HUDEP-2 (cell line): ENCODE measurements around the gene SELENOV.

Source experiments
- DNase-seq, 76 experiments: peaks; one replicate each; lab custom pipeline; 2025; ENCODE audit not compliant: unreplicated experiment in 76 of 76; lab: John Stamatoyannopoulos, UW

Gene SELENOV

GRCh38 chr19:39492788-39493187, 22.2 kb upstream of the SELENOV start:
- DNase-seq: no peak

DNA sequence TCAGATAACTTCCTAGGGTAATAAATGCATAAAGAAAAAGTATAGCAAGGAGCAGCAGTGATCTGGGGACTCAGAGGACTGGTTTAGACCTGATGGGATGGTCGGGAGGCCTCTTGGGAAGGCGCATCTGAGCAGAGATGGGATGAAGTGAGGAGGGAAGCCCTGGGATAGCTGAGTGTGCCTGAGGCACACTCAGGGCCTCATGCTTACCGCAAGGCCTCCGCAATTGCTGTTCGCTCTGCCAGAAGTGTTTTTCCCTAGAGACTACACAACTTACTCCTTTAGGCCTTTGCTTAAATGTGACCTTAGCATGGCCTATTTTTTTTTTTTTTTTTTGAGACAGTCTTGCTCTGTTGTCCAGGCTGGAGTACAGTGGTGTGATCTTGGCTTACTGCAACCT, 20.3 kb upstream of the SELENOV start:
- DNase-seq: no peak

- no peak for DNase-seq
These were observed 18.9 kb upstream of the SELENOV start for GRCh38 chr19:39496063-39496462.

DNA sequence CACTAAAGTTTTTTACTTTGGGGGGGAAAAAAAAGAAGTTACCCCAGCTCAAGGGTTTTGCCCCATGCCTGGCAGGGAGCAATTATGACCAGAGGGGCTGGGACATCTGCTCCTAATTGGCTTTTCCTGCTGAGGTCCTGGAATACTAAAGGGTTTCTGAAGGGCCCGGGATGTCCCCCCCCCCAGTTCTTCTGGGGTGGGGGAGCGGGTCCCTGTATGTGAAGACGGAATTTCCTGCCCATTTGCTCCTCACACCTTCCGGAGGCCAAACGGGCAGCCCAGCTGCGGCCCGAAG, 17.3 kb upstream of the SELENOV start:
- DNase-seq: no peak

DNA sequence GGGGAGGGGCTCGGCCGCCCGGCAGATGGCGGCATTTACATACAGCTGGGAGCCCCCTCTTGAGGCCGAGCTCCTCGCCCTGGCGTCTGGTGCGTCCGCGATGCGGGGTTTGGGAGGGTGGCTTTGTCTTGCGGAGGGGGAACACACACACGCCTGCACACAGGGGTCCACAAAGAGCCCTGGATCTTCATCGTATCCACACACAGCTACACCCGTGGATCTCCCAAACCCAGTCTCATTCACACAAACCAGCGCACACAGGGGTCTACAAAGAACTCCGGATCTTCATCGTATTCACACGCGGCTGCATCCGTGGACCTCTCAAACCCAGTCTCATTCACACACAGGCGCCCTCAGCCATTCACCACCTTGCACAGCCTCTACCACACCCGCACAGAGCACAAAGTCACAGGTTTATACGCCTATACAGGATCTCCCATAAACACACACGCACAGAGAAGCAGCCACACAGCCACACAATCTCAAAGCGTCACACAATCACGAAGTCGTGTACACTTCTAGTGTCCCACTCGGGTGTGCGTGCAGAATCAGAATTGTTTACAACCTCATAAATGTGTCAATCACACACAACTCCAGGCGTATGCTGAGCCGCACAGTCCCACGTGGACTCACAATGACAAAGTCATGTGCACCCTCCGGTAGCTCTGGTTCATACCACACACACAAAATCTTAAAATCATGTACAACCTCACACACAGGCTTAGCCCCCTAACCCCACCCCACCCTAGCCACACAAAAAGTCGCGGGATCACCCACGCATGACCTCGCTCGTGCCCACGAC, 16.7 kb upstream of the SELENOV start:
- DNase-seq: peak in 17 of 76 experiments; percentile 10 to 37 (median 19)

GRCh38 chr19:39498798-39499642, 15.9 kb upstream of the SELENOV start, which contains the start of gene DLL3:
TSS of gene DLL3 (plus strand) at chr19:39498947. CDS start at chr19:39498975, 28 bp downstream.
- peak in 5 of 76 experiments; percentile 9 to 19 (median 14) for DNase-seq

DNA sequence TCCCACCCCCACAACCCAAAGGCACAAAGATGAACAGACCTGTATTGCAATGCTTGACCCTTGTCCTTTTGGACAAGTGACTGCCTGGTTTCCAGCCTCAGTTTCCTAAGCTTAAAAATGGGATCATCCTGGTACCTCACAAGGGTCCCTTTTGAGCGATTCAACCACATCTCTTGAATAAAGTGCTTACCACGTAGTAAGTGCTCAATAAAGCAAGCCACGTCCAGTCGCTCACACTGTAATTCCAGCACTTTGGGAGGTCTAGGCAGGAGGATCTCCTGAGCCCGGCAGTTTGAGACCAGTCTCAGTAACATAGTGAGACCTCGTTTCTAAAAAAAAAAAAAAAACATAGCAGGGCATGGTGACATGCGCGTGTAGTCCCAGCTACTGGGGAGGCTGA, 15.0 kb upstream of the SELENOV start:
- DNase-seq: no peak

DNA sequence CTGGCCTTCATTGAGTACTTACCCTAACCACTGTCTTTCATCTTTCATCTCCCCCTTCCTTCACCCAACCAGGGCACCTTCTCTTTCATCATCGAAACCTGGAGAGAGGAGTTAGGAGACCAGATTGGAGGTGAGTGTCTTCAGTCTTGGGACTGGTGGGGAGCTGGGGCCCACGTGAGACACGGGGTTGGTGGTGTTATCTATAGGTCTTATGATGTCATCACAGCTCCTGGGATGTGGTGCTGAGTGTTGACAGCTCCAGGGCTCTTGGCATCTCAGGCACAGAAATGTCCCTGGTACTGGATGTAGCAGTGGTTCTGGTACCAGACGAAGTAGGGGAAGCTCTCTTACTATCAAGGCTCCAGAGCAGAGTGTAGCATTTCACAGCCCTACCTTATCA, 14.4 kb upstream of the SELENOV start:
- DNase-seq: no peak

- DNase-seq: no peak
These were observed 13.6 kb upstream of the SELENOV start for GRCh38 chr19:39501340-39501739.

GRCh38 chr19:39502640-39503417, 12.1 kb upstream of the SELENOV start:
- peak in 70 of 76 experiments; percentile 20 to 87 (median 68) for DNase-seq

DNA sequence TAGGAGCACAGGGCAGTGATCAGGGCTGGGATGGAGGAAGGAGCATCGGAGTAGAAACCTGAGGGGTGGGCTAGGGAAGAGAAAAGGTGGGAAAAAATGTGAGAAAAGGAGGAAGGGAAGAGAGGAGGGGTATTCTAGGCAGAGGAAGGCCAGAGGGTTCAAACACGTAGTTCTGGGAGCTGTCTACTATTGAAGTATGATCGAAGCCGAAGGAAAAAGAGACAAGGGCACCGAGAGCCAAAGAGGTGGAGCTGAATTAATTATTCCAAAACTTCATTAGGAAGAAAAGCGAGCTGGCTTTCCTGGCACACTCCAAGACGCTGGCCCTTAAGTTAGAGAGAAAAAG, 8.4 kb upstream of the SELENOV start:
- no peak for DNase-seq

GRCh38 chr19:39506944-39507714, 7.8 kb upstream of the SELENOV start:
- DNase-seq: peak in 67 of 76 experiments; percentile 14 to 82 (median 61)

GRCh38 chr19:39507715-39508364, 7.1 kb upstream of the SELENOV start:
- no peak for DNase-seq

GRCh38 chr19:39508629-39509028, 6.3 kb upstream of the SELENOV start:
- no peak for DNase-seq

DNA sequence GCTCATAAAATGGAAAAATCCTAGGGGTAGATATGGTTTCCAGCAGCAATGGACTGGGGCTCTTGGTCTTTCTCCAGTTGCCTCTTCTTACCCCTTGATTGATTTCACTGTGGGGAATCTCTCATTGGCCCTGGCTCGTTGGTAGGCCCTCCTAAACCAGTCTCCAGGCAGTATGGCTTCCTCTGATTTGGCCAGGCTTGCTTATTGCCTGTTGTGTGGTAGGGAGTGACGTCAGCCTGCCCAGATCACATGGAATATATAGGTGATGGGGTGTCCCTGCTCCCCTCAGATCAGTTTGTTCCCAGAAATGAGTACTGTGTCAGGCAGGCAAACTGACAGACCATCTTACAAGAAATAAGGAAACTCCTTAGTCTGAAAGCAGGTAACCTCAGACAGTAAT, 5.7 kb upstream of the SELENOV start:
- DNase-seq: no peak

DNA sequence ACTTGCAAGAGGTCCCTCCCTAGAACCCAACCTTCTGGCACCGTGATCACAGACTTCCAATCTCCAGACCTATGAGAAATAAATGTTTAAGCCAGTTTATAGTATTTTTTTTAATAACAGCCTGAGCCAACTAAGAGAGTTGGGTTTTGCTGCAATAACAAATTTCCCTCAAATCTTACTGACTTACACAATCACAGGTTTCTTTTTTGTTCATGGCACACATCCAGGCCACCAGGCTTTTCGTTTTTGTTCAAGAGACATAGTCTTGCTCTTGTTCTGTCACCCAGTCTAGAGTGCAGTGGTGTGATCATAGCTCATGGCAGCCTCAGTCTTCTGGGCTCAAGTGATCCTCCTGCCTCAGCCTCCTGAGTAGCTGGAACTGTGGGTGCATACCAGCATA, 2.0 kb upstream of the SELENOV start:
- no peak for DNase-seq

GRCh38 chr19:39515551-39516191, 732 bp downstream of the SELENOV start:
- DNase-seq: no peak

- DNase-seq: no peak
These were observed 1.3 kb downstream of the SELENOV start for GRCh38 chr19:39516270-39516669.

- no peak for DNase-seq
These were observed 2.5 kb downstream of the SELENOV start for GRCh38 chr19:39517432-39517831.
